HTR-8/SVneo (cell line): ENCODE measurements around the gene C9orf152.
A peak's percentile ranks its signal among the peaks of the same experiment; 100 is the strongest.
"Not testable (repeated sequence)": the region's sequence is repeated elsewhere in the genome, so short reads cannot be mapped to it uniquely, and the experiment has no call there.

Source experiments
- DNase-seq: peaks from one replicate; pipeline ENCODE4 v3.0.0; 2011; ENCODE audit warnings: low spot score, mixed read lengths; ENCODE audit not compliant: insufficient read length
- FAIRE-seq: peaks from 2 replicates; lab custom pipeline; 2011; peaks lifted over from hg19 to GRCh38; lab: Jason Lieb, UNC

Gene C9orf152

GRCh38 chr9:110208031-110208430 lies at the start of gene C9orf152:
C9orf152 (minus strand) TSS chr9:110208159; CDS start chr9:110207579, 580 bp downstream.
- no peak for DNase-seq
- no peak for FAIRE-seq

- FAIRE-seq: no peak
These were observed 49.3 kb upstream of the C9orf152 start for GRCh38 chr9:110257097-110257841.

GRCh38 chr9:110256380-110257096 lies 48.6 kb upstream of the C9orf152 start, which contains the start of gene TXN:
TXN (minus strand) TSS chr9:110256507; CDS start chr9:110256435, 72 bp downstream.
- peak; percentile 33 for FAIRE-seq

More at GRCh38 chr9:110257097-110257841, 49.3 kb upstream of the C9orf152 start:
- no peak for DNase-seq

GRCh38 chr9:110255463-110256379 lies 47.8 kb upstream of the C9orf152 start:
- DNase-seq (peak; percentile 35), FAIRE-seq (no peak)

More at GRCh38 chr9:110256380-110257096, 48.6 kb upstream of the C9orf152 start, which contains the start of gene TXN:
- peak; percentile 80 for DNase-seq

GRCh38 chr9:110255034-110255462 lies 47.1 kb upstream of the C9orf152 start:
- DNase-seq (no peak), FAIRE-seq (no peak)

GRCh38 chr9:110254500-110254899 lies 46.5 kb upstream of the C9orf152 start:
- DNase-seq: no peak
- FAIRE-seq: no peak

- no peak for DNase-seq
These were observed 44.7 kb upstream of the C9orf152 start for GRCh38 chr9:110252509-110253139.

GRCh38 chr9:110251770-110252169 lies 43.8 kb upstream of the C9orf152 start:
- not testable (repeated sequence) for FAIRE-seq, DNase-seq

More at GRCh38 chr9:110252509-110253139, 44.7 kb upstream of the C9orf152 start:
- FAIRE-seq: no peak

GRCh38 chr9:110251212-110251611 lies 43.3 kb upstream of the C9orf152 start:
- FAIRE-seq (no peak), DNase-seq (no peak)

GRCh38 chr9:110249603-110250002 lies 41.6 kb upstream of the C9orf152 start:
- FAIRE-seq: no peak
- no peak for DNase-seq

- FAIRE-seq (peak; percentile 48), DNase-seq (no peak)
These were observed 40.4 kb upstream of the C9orf152 start for GRCh38 chr9:110248361-110248760.

GRCh38 chr9:110246214-110246613 lies 38.3 kb upstream of the C9orf152 start:
- DNase-seq: no peak
- FAIRE-seq: no peak

- FAIRE-seq (no peak), DNase-seq (no peak)
These were observed 36.7 kb upstream of the C9orf152 start for GRCh38 chr9:110244616-110245015.

GRCh38 chr9:110241858-110242321 lies 33.9 kb upstream of the C9orf152 start:
- no peak for DNase-seq
- FAIRE-seq: no peak

GRCh38 chr9:110241260-110241857 lies 33.4 kb upstream of the C9orf152 start:
- FAIRE-seq (no peak), DNase-seq (no peak)

GRCh38 chr9:110240198-110240597 lies 32.2 kb upstream of the C9orf152 start:
- FAIRE-seq: no peak
- DNase-seq: no peak

GRCh38 chr9:110228321-110228720 lies 20.4 kb upstream of the C9orf152 start:
- DNase-seq (no peak), FAIRE-seq (no peak)

- no peak for DNase-seq
- no peak for FAIRE-seq
These were observed 16.6 kb upstream of the C9orf152 start for GRCh38 chr9:110224583-110224982.

GRCh38 chr9:110220809-110221208 lies 12.8 kb upstream of the C9orf152 start:
- no peak for FAIRE-seq

More at GRCh38 chr9:110220809-110221208, 12.8 kb upstream of the C9orf152 start:
- DNase-seq: no peak
